Upper lobe of left lung (tissue), 6 donors: ENCODE results near the gene CNTNAP2. TPM values are rescaled to one million over a fixed set of nuclear protein-coding genes. Genes with fewer than 3 reads are reported as not detected.

ENCODE experiments used
- ATAC-seq, 2 donors: fragments of 200-7000 bp; cut with Tn5 transposase; one replicate each; pipeline ENCODE4 v1.9.1; 2022; ENCODE audit warnings: mild to moderate bottlenecking in 2 of 2, moderate library complexity in 2 of 2; ENCODE audit not compliant: low FRiP score in 2 of 2
- DNase-seq, 2 donors: peaks; one replicate each; pipeline ENCODE4 v3.0.0-alpha.2; 2019 to 2020
- H3K27ac ChIP-seq, 4 donors: fragments of 200-600 bp; sonication (generic); one replicate each; pipeline ENCODE4 v1.5.1; 2016 to 2019
- H3K27me3 ChIP-seq, 4 donors: fragments of 200-600 bp; sonication (generic); one replicate each; pipeline ENCODE4 v1.5.1; 2017 to 2019
- H3K36me3 ChIP-seq, 4 donors: fragments of 200-600 bp; sonication (generic); one replicate each; pipeline ENCODE4 v1.5.1; 2016 to 2019
- H3K4me1 ChIP-seq, 4 donors: fragments of 200-600 bp; sonication (generic); one replicate each; pipeline ENCODE4 v1.5.1; 2018 to 2019
- H3K4me3 ChIP-seq, 4 donors: fragments of 200-600 bp; sonication (generic); one replicate each; pipeline ENCODE4 v1.5.1; 2017 to 2019; ENCODE audit warnings: mild to moderate bottlenecking in 2 of 4, moderate library complexity in 1 of 4
- H3K9me3 ChIP-seq, 4 donors: fragments of 200-600 bp; sonication (generic); one replicate each; pipeline ENCODE4 v1.5.1; 2018 to 2019
- EP300 ChIP-seq, 4 donors: sonication (generic); formaldehyde crosslinking; IDR thresholded peaks; one replicate each; pipeline ENCODE4 v1.5.1; 2017; ENCODE audit warnings: antibody characterized with exemption in 4 of 4, control low read depth in 2 of 4
- POLR2A ChIP-seq, 4 donors: fragments of 450-650 bp; IDR thresholded peaks; one replicate each; pipeline ENCODE4 v1.5.1; 2016 to 2017; ENCODE audit warnings: antibody characterized with exemption in 4 of 4, mild to moderate bottlenecking in 2 of 4
- POLR2AphosphoS5 ChIP-seq, 2 donors: sonication (generic); formaldehyde crosslinking; IDR thresholded peaks; one replicate each; pipeline ENCODE4 v1.5.1; 2017; ENCODE audit warnings: antibody characterized with exemption in 2 of 2
- WGBS, 2 donors: methylation state at CpG; one replicate each; pipeline ENCODE4 v1.1.5; 2017 to 2018; 5-methylcytosine and 5-hydroxymethylcytosine counted together
- total RNA-seq, 6 donors: library from RNA; depleted of rRNA in 4 of 6; stranded (reverse); fragments of >200 nt in 4 of 6; gene quantifications; one replicate each; pipeline versions ENCODE4 v1.1.0 to v1.2.1, GENCODE V29; 2016 to 2021
- TF ChIP-seq, protein P1 (sequence below), 6 experiments: fragments of 450-650 bp in 4 of 6; fragments of 200-600 bp in 2 of 6; sonication (generic) in 2 of 6; IDR thresholded peaks; one replicate each; pipeline ENCODE4 v1.5.1; 2016 to 2019; ENCODE audit warnings: antibody characterized with exemption in 6 of 6
- donor health status: DM: no; HTN: no; CAD: no; lungs with moderate emphysema.
- donor health status: DM: no; HTN: yes; CAD: no; lungs with severe emphysema.

Gene CNTNAP2
- total RNA-seq, 6 donors from 2014 or later = 0.06 to 1.0 (median 0.37) TPM

- no peaks in the 10 kb centered on the region for H3K36me3 ChIP-seq
- DNase-seq = no peak
- TF ChIP-seq EP300 (IDR thresholded peaks at IDR 0.05) = no peak
- no peak for TF ChIP-seq POLR2AphosphoS5 (IDR thresholded peaks at IDR 0.05)
- TF ChIP-seq, protein P1, sequence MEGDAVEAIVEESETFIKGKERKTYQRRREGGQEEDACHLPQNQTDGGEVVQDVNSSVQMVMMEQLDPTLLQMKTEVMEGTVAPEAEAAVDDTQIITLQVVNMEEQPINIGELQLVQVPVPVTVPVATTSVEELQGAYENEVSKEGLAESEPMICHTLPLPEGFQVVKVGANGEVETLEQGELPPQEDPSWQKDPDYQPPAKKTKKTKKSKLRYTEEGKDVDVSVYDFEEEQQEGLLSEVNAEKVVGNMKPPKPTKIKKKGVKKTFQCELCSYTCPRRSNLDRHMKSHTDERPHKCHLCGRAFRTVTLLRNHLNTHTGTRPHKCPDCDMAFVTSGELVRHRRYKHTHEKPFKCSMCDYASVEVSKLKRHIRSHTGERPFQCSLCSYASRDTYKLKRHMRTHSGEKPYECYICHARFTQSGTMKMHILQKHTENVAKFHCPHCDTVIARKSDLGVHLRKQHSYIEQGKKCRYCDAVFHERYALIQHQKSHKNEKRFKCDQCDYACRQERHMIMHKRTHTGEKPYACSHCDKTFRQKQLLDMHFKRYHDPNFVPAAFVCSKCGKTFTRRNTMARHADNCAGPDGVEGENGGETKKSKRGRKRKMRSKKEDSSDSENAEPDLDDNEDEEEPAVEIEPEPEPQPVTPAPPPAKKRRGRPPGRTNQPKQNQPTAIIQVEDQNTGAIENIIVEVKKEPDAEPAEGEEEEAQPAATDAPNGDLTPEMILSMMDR (IDR thresholded peaks at IDR 0.05) = no peak
- TF ChIP-seq POLR2A (IDR thresholded peaks at IDR 0.05) = no peak
- no peaks in the 10 kb centered on the region for H3K4me1 ChIP-seq
- no peak for ATAC-seq
- WGBS, 2 donors = 77 to 82% methylated on average over 4 of the region's 4 CpGs
- H3K4me3 ChIP-seq = no peak overlapping the region
- H3K27ac ChIP-seq = no peak overlapping the region
- H3K9me3 ChIP-seq = no peaks in the 10 kb centered on the region
- no peaks in the 10 kb centered on the region for H3K27me3 ChIP-seq
Observed at GRCh38 chr7:147509541-147510200, 1393.1 kb downstream of the CNTNAP2 start.

DNA sequence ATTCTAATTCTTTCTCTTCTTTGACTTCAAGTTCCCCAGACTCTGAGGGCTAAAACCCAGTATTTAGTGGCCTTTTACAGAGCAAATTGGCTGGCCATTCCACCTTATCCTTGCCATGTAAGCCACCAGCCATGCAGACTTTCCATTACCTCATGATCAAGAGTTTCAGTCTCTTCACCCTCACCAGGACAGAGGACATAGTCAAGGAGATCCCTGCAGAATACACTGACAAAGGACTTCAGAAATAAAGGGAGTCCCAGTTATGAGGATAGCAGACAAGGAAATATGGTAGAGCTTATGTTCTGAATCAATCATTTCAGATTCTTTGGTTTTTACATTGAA is 1393.6 kb downstream of the CNTNAP2 start:
- H3K27ac ChIP-seq = no peak overlapping the region
- H3K4me1 ChIP-seq = no peaks in the 10 kb centered on the region
- ATAC-seq (no peak), DNase-seq (no peak)
- H3K36me3 ChIP-seq = no peaks in the 10 kb centered on the region
- no peak overlapping the region for H3K4me3 ChIP-seq
- H3K9me3 ChIP-seq = no peaks in the 10 kb centered on the region
- no peaks in the 10 kb centered on the region for H3K27me3 ChIP-seq
- no peak for TF ChIP-seq EP300 (IDR thresholded peaks at IDR 0.05)

DNA sequence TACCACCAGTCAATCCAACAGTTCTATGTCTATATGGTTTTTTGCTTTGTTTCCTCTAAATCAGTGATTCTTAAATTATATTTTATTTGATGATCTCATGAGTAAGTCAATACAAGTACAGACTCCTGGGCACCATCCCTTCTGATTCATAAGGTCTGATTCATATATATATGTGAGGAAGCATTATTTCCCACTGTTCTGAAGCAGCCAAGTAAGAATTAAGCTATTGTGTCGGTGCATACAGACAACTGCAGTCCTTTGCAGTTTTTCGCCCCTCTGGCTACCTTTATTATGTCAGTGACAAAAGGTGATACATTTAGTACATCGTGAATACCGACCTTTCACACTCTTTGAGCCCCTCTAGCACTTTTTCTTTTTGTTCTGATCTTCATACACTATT is 1394.3 kb downstream of the CNTNAP2 start:
- ATAC-seq (no peak), DNase-seq (no peak)
- Histone ChIP-seq H3K9me3 (no peaks in the 10 kb centered on the region), H3K27me3 (no peaks in the 10 kb centered on the region), H3K36me3 (no peaks in the 10 kb centered on the region), H3K27ac (no peak overlapping the region), H3K4me3 (no peak overlapping the region), H3K4me1 (no peaks in the 10 kb centered on the region)
- no peak for TF ChIP-seq EP300 (IDR thresholded peaks at IDR 0.05)
- no peak for TF ChIP-seq POLR2A (IDR thresholded peaks at IDR 0.05)
- TF ChIP-seq, protein P1 (IDR thresholded peaks at IDR 0.05) = no peak
- WGBS, 2 donors = 74 to 83% methylated on average over 4 of the region's 4 CpGs

- DNase-seq = no peak
- H3K27me3 ChIP-seq = no peaks in the 10 kb centered on the region
- no peaks in the 10 kb centered on the region for H3K36me3 ChIP-seq
- no peak for ATAC-seq
- no peaks in the 10 kb centered on the region for H3K9me3 ChIP-seq
- no peak for TF ChIP-seq EP300 (IDR thresholded peaks at IDR 0.05)
- no peak overlapping the region for H3K4me3 ChIP-seq
- 65 to 85% methylated on average over 4 of the region's 4 CpGs for WGBS, 2 donors
- no peaks in the 10 kb centered on the region for H3K4me1 ChIP-seq
- H3K27ac ChIP-seq = no peak overlapping the region
Observed at GRCh38 chr7:147513451-147513850, 1396.8 kb downstream of the CNTNAP2 start.

DNA sequence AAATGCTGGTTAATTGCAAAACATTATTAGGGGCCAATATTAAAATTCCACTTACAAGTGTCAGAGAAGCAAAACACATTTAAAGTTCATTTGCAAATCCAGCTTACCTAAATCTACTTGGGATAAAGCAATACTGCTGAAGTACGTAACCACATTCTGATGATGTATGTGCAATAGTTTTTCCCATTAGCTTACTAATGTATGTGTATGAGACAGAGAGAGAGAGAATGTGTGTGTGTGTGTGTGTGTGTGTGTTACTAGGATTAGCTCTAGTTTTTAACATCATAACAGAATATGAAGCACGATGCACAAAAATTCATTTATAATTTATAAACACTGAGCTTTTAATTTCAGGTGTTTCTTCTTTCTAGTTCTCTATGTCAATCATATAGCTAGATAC is 1399.8 kb downstream of the CNTNAP2 start:
- no peaks in the 10 kb centered on the region for H3K36me3 ChIP-seq
- no peak overlapping the region for H3K4me3 ChIP-seq
- DNase-seq = no peak
- TF ChIP-seq POLR2AphosphoS5 (IDR thresholded peaks at IDR 0.05) (no peak), EP300 (IDR thresholded peaks at IDR 0.05) (no peak), POLR2A (IDR thresholded peaks at IDR 0.05) (no peak)
- TF ChIP-seq, protein P1 (IDR thresholded peaks at IDR 0.05) = no peak
- 93% methylated on average over 2 of the region's 2 CpGs for WGBS, 2 donors
- no peaks in the 10 kb centered on the region for H3K9me3 ChIP-seq
- ATAC-seq = no peak
- H3K27ac ChIP-seq = no peak overlapping the region
- H3K4me1 ChIP-seq = no peaks in the 10 kb centered on the region
- H3K27me3 ChIP-seq = no peaks in the 10 kb centered on the region

- H3K36me3 ChIP-seq = no peaks in the 10 kb centered on the region
- DNase-seq (no peak), ATAC-seq (no peak)
- no peaks in the 10 kb centered on the region for H3K9me3 ChIP-seq
- H3K4me1 ChIP-seq = no peaks in the 10 kb centered on the region
- 53 to 58% methylated on average over 6 of the region's 6 CpGs for WGBS, 2 donors
- no peak overlapping the region for H3K27ac ChIP-seq
- TF ChIP-seq POLR2AphosphoS5 (IDR thresholded peaks at IDR 0.05) = no peak
- TF ChIP-seq, protein P1 (IDR thresholded peaks at IDR 0.05) = no peak
- no peak for TF ChIP-seq EP300 (IDR thresholded peaks at IDR 0.05)
- no peak for TF ChIP-seq POLR2A (IDR thresholded peaks at IDR 0.05)
- H3K27me3 ChIP-seq = no peaks in the 10 kb centered on the region
- no peak overlapping the region for H3K4me3 ChIP-seq
Observed at GRCh38 chr7:147519062-147519461, 1402.5 kb downstream of the CNTNAP2 start.
